Neural cell (in vitro differentiated cells): ENCODE measurements around the gene EBF3.

Experiments used
- CTCF ChIP-seq: fragments of 450-650 bp; IDR thresholded peaks from 2 replicates; pipeline ENCODE4 v1.5.1; 2014; ENCODE audit warnings: antibody characterized with exemption, mild to moderate bottlenecking, moderate library complexity; ENCODE audit not compliant: poor library complexity, severe bottlenecking
- EP300 ChIP-seq: fragments of 450-650 bp; conservative IDR thresholded peaks from 2 replicates; pipeline ENCODE4 v1.6.1; 2014; ENCODE audit warnings: antibody characterized with exemption, mild to moderate bottlenecking, moderate library complexity; ENCODE audit not compliant: poor library complexity, severe bottlenecking
- TAF1 ChIP-seq: IDR thresholded peaks from 2 replicates; pipeline ENCODE4 v1.6.1; 2012; ENCODE audit warnings: low read depth

GRCh38 chr10:129886263-129886662, 77.8 kb downstream of the EBF3 start:
- TF ChIP-seq CTCF (no peak), TAF1 (no peak), EP300 (no peak)
